HG03571 (cell line): Measurements from ENCODE around the gene TMEM219.
"Not testable (repeated sequence)": the region's sequence is repeated elsewhere in the genome, so short reads cannot be mapped to it uniquely, and the experiment has no call there.

Experiments used
- ATAC-seq: cut with Tn5 transposase; IDR thresholded peaks from one replicate; pipeline ENCODE4 v1.9.1; 2021; ENCODE audit not compliant: unreplicated experiment

TMEM219 gene

DNA sequence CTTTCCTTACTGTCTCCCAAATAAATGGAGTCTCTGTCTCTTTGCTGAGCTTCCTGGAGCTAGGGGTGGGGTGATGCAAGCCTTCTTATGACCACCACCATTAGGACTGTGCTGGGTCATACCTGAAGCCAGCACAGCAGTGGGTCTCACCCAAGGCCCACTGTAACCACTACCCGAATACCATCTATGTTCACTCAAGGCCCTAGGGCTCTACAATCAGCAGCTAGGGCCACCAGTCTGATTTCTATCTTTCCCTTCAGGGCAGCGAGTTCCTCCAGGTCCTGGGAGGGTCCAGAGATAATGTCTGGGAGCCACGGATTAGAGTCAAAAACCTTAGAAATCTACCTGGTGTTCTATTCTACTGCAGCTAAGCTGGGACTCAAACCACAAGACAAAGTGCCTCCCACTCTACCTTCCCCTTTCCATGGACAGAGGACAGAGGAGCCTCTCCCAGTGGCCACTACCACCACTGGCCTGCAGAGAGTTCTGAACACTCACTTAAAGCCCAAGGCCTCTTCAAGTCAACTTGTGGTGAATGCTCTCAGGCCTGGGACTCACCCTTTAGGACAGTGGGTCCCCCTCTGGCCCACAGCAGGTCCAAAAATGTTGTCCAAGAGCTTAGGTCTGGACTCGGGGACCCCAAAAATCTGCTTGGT, 10.9 kb upstream of the TMEM219 start:
- ATAC-seq: no peak

- no peak for ATAC-seq
Observed at GRCh38 chr16:29951625-29952365, 10.1 kb upstream of the TMEM219 start.

DNA sequence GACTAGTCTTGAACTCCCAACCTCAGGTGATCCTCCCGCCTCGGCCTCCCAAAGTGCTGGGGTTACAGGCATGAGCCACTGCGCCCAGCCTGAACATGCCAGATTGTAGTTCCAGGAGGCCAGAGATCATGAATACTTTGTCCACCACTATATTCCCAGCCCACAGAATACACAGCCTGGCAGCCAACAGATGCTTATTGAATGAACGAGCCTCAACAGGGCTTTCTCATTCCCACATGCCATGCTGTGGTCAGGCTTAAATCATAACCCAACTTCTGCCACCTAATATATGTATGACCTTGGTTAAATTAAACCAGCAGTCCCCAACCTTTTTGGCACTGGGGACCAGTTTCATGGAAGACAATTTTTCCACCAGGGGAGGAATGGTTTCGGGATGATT, 3.1 kb upstream of the TMEM219 start:
- no peak for ATAC-seq

- no peak for ATAC-seq
Observed at GRCh38 chr16:29959293-29959692, 2.6 kb upstream of the TMEM219 start.

GRCh38 chr16:29959821-29960220, 2.1 kb upstream of the TMEM219 start:
- ATAC-seq: not testable (repeated sequence)

DNA sequence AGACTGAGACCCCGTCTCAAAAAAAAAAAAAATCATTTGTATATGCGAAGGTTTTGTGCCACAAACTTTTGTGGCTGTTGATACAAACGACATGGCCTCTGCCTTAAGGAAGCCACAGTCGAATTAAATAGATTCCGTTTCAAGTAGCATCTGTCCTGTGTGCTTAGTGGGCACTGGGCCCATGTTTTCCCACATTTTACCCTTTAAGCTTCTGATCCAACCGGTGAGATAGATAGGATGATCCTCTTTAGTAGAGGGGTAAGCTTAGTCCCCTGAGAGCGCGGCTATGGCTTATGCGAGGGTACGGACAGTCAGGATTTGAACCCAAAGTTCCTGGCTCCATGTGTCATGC, 776 bp upstream of the TMEM219 start:
- ATAC-seq: no peak

- ATAC-seq: peak; percentile 8
Observed at GRCh38 chr16:29962344-29962994, 590 bp downstream of the TMEM219 start.

- no peak for ATAC-seq
Observed at GRCh38 chr16:29963021-29963743, 1.3 kb downstream of the TMEM219 start.

- ATAC-seq: no peak
Observed at GRCh38 chr16:29968205-29968604, 6.3 kb downstream of the TMEM219 start.

GRCh38 chr16:29971304-29971703, 9.4 kb downstream of the TMEM219 start:
- ATAC-seq: no peak

- ATAC-seq: no peak
Observed at GRCh38 chr16:29972500-29972899, 10.6 kb downstream of the TMEM219 start.

- no peak for ATAC-seq
Observed at GRCh38 chr16:29972992-29973383, 11.1 kb downstream of the TMEM219 start.

GRCh38 chr16:29973384-29974246, 11.7 kb downstream of the TMEM219 start, which contains the start of gene TAOK2:
Gene TAOK2 (plus strand): TSS chr16:29973868. CDS start chr16:29977773, 3,905 bp downstream.
- peak; percentile 72 for ATAC-seq

GRCh38 chr16:29974291-29975133, 12.6 kb downstream of the TMEM219 start:
- peak; percentile 8 for ATAC-seq

DNA sequence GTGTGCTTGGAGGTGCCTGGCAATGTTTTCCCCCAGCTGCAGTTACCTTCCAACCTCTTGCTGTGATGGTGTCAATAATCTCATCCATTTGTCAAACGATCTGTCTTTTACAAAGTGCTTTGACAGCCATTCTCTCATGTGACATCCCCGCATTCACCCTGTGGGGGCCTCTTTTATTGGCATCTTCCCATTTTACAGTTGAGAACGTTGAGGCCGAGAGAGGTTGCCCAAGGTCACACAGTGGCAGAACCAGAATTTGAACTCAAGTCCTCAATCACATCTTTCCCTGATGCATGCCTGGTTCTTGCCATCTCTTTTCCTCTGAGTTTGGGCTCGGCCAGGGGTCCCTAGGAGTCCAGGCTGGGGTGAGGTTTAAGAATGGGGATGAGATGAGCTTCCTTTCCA, 13.3 kb downstream of the TMEM219 start:
- no peak for ATAC-seq

DNA sequence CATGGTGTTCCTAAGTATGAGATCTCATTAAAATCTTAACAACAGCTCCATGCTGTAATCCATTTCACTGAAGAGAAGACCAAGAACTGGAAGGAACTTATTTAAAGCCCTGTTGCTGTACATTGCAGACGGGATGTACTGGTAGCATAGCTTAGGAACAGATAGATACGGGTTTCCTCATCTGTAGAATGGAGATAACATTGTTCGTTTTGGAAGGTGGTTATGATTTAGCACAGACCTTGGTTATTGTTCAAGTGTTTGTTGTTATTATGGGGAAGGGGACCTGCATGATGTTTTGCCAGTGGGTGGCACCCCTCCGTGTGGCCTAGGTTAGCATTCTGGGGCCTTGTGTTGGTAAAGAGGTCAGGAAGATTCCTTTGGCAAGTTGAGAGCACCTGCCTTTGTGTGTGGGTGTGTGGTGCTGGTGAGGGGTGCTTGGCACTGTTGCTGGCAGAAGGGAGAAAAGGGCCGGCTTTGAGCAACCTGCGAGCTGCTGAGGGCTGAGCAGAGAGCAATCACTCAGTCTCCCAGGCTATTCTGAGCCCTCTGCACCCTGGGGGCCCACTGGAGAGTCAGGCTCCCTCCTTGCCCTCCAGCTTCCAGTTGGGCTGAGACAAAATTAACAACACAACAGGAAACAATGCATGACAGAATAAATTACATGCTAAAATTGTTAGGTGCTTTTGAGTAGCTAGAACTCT, 14.1 kb downstream of the TMEM219 start:
- no peak for ATAC-seq

DNA sequence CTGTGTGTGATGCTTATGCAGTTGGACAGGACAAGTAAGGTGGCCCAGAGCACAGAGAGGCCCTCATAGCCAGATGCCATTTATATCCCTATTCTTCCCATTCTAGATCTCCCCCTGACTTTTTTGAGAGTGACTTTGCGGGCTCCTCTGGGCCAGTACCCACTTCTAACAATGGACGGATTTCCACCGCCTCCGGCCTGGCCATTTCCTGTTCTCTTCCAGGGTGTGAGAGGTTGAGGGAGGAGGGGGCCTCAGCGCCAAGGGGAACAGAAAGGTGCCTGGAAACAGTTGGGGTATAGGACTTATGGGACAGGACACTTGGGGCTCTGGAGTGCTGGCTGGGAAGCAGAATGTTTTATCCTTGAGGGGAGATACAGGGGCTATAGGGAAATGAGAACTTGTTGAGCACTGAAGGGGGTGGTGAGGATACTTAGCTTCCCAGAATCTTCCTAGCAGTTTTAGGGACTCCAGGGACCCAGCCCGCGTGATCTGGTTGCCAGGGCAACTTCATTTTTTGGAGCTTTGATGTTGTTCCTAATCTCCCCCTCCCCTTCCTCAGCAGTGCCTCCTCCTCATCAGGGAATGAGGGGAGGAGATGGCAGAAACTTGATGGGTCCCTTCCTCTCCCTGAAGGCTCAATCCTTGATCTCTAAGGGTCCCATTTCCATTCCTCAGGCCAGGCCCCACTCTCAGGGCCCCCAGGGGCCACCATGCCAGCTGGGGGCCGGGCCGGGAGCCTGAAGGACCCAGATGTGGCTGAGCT, 15.4 kb downstream of the TMEM219 start:
- no peak for ATAC-seq

- no peak for ATAC-seq
Observed at GRCh38 chr16:29978081-29978480, 16.2 kb downstream of the TMEM219 start.
